Endodermal cell (in vitro differentiated cells): ENCODE measurements around the gene BTG2. TPM values are rescaled to one million over a fixed set of nuclear protein-coding genes. Genes with fewer than 3 reads are reported as not detected.
"Not testable (repeated sequence)": the region's sequence is repeated elsewhere in the genome, so short reads cannot be mapped to it uniquely, and the experiment has no call there.

Experiments
- DNase-seq: peaks from one replicate; pipeline ENCODE4 v3.0.0-alpha.2; 2017
- H3K27ac ChIP-seq: 2 replicates; pipeline ENCODE4 v1.5.1; 2013; ENCODE audit warnings: mild to moderate bottlenecking, low read depth, low read length, moderate library complexity
- H3K27me3 ChIP-seq: 2 replicates; pipeline ENCODE4 v1.6.1; 2013; ENCODE audit warnings: mild to moderate bottlenecking, low read length, moderate library complexity; ENCODE audit not compliant: insufficient read depth, control insufficient read depth, poor library complexity, severe bottlenecking
- H3K36me3 ChIP-seq: 2 replicates; pipeline ENCODE4 v1.7.0; 2013; ENCODE audit warnings: mild to moderate bottlenecking, low read length, moderate library complexity; ENCODE audit not compliant: control insufficient read depth, insufficient read depth
- H3K4me1 ChIP-seq: one replicate; pipeline ENCODE4 v1.7.0; 2013; ENCODE audit warnings: low read length; ENCODE audit not compliant: control insufficient read depth, insufficient read depth
- H3K4me3 ChIP-seq: 2 replicates; pipeline ENCODE4 v1.5.1; 2013; ENCODE audit warnings: mild to moderate bottlenecking, low read length, moderate library complexity
- H3K9ac ChIP-seq: 2 replicates; pipeline ENCODE4 v1.6.1; 2013; ENCODE audit warnings: mild to moderate bottlenecking, low read length, moderate library complexity; ENCODE audit not compliant: poor library complexity, severe bottlenecking; ENCODE audit errors: extremely low read depth
- H3K9me3 ChIP-seq: 2 replicates; pipeline ENCODE4 v1.6.1; 2013; ENCODE audit warnings: mild to moderate bottlenecking, low read length, moderate library complexity; ENCODE audit not compliant: control insufficient read depth
- H3K27ac Mint-ChIP-seq: 2 replicates; pipeline ENCODE4 v1.8.0; 2020; ENCODE audit warnings: mixed read lengths
- H3K27me3 Mint-ChIP-seq: 2 replicates; pipeline ENCODE4 v1.8.0; 2021; ENCODE audit warnings: mild to moderate bottlenecking, mixed read lengths; ENCODE audit not compliant: insufficient read depth
- H3K36me3 Mint-ChIP-seq: 2 replicates; pipeline ENCODE4 v1.8.0; 2020; ENCODE audit warnings: low read depth, mixed read lengths
- H3K4me1 Mint-ChIP-seq: 2 replicates; pipeline ENCODE4 v1.8.0; 2020; ENCODE audit warnings: mixed read lengths
- H3K4me3 Mint-ChIP-seq: 2 replicates; pipeline ENCODE4 v1.8.0; 2020; ENCODE audit warnings: mild to moderate bottlenecking, moderate library complexity, mixed read lengths
- H3K9me3 Mint-ChIP-seq: 2 replicates; pipeline ENCODE4 v1.8.0; 2020; ENCODE audit warnings: mild to moderate bottlenecking, mixed read lengths
- CTCF ChIP-seq: fragments of 200-600 bp; sonication (generic); conservative IDR thresholded peaks from 2 replicates; pipeline ENCODE4 v1.5.0; 2021; ENCODE audit warnings: antibody characterized with exemption, mild to moderate bottlenecking
- WGBS, 2 experiments: methylation state at CpG; one replicate each; pipeline versions ENCODE4 v1.1.5 to v1.1.7; 2013; ENCODE audit warnings: missing lambda C conversion rate in 2 of 2, mixed read lengths in 1 of 2; ENCODE audit not compliant: insufficient coverage in 1 of 2, insufficient read length in 1 of 2; 5-methylcytosine and 5-hydroxymethylcytosine counted together
- long read RNA-seq, 4 experiments: library from polyadenylated mRNA in 2 of 4; library from RNA in 1 of 4; library from capped mRNA in 1 of 4; stranded (forward) in 3 of 4; unstranded in 1 of 4; transcript quantifications; one replicate each; pipeline ENCODE4 v2.0.0, GENCODE V29; 2020 to 2021; ENCODE audit warnings: inconsistent platforms in 1 of 4
- polyA plus RNA-seq, 2 experiments: library from polyadenylated mRNA; stranded (reverse); fragments of 50-300 nt; gene quantifications; one replicate each; pipeline ENCODE4 v1.2.3, GENCODE V29; 2013
- total RNA-seq, 2 donors: library from RNA; stranded (reverse); fragmentation: NEBNext Ultra II Directional in 1 of 2; extraction: Animal tissue kit (Norgen Biotek cat#: 25700) in 1 of 2; gene quantifications; 2 replicates in 1 of 2; 3 replicates in 1 of 2; pipeline ENCODE4 v1.2.1, GENCODE V29; 2021

The BTG2 gene
- 10 to 100 TPM; 49.8 to 54.6 TPM for total RNA-seq
- 73.2 TPM for polyA plus RNA-seq (2013, experiment 1 of 2)
- 77.5 TPM for polyA plus RNA-seq (2013, experiment 2 of 2)
- long read RNA-seq, experiment 1, transcript BTG2-201 (2 exons, 2,712 nt) = major isoform, 11 of 30 reads
- long read RNA-seq, experiment 1, partial matches to known transcripts = 0 of 30 reads
- long read RNA-seq, experiment 1, other reads (novel, unspliced or antisense) = 19 of 30 reads
- long read RNA-seq, experiment 2, transcript BTG2-201 (2 exons, 2,712 nt) = major isoform, 103 of 113 reads
- long read RNA-seq, experiment 2, partial matches to known transcripts = 10 of 113 reads
- long read RNA-seq, experiment 2, other reads (novel, unspliced or antisense) = 0 of 113 reads
- long read RNA-seq, experiment 3, transcript BTG2-201 (2 exons, 2,712 nt) = major isoform, 110 of 116 reads
- long read RNA-seq, experiment 3, partial matches to known transcripts = 0 of 116 reads
- long read RNA-seq, experiment 3, other reads (novel, unspliced or antisense) = 6 of 116 reads
- long read RNA-seq, experiment 4, transcript BTG2-201 (2 exons, 2,712 nt) = major isoform, 7 of 19 reads
- long read RNA-seq, experiment 4, partial matches to known transcripts = 1 of 19 reads
- long read RNA-seq, experiment 4, other reads (novel, unspliced or antisense) = 11 of 19 reads

- WGBS, 2 experiments = 3 to 4% methylated on average over 23 to 79 of the region's 79 CpGs
Observed at GRCh38 chr1:203304919-203305808, at the start of gene BTG2. BTG2 (plus strand) TSS chr1:203305519; CDS start chr1:203305607, 88 bp downstream.

GRCh38 chr1:203256636-203257035, 48.7 kb upstream of the BTG2 start:
- peaks cover 66% of the 10 kb centered on the region for H3K27me3 Mint-ChIP-seq
- not testable (repeated sequence) for H3K4me1 ChIP-seq, H3K27me3 ChIP-seq, H3K9ac ChIP-seq, H3K36me3 ChIP-seq, H3K4me1 Mint-ChIP-seq, H3K4me3 ChIP-seq, DNase-seq, H3K27ac Mint-ChIP-seq, H3K27ac ChIP-seq, H3K4me3 Mint-ChIP-seq, H3K36me3 Mint-ChIP-seq
- peaks cover 23% of the 10 kb centered on the region for H3K9me3 Mint-ChIP-seq
- WGBS, 2 experiments = 85 to 93% methylated on average over 9 of the region's 9 CpGs
- peaks cover 18% of the 10 kb centered on the region for H3K9me3 ChIP-seq

More at GRCh38 chr1:203304919-203305808, at the start of gene BTG2:
- H3K27ac Mint-ChIP-seq = peak within 1 kb of the TSS; percentile 97
- peaks cover 22% of the 10 kb centered on the region for H3K36me3 Mint-ChIP-seq
- peaks cover 15% of the 10 kb centered on the region for H3K36me3 ChIP-seq
- peak within 1 kb of the TSS; percentile 86 for H3K9ac ChIP-seq
- TF ChIP-seq CTCF = no peak
- peak within 1 kb of the TSS; percentile 90 for H3K4me3 Mint-ChIP-seq
- no peaks in the 10 kb centered on the region for H3K9me3 ChIP-seq
- peaks cover 24% of the 10 kb centered on the region for H3K27me3 ChIP-seq
- peak; percentile 97 for DNase-seq
- peaks cover 64% of the 10 kb centered on the region for H3K4me1 Mint-ChIP-seq
- H3K9me3 Mint-ChIP-seq = no peaks in the 10 kb centered on the region
- H3K4me1 ChIP-seq = peaks cover 16% of the 10 kb centered on the region
- peak within 1 kb of the TSS; percentile 98 for H3K4me3 ChIP-seq
- H3K27me3 Mint-ChIP-seq = peaks cover 61% of the 10 kb centered on the region
- peak within 1 kb of the TSS; percentile 73 for H3K27ac ChIP-seq

GRCh38 chr1:203263496-203263895, 41.8 kb upstream of the BTG2 start:
- peaks cover 13% of the 10 kb centered on the region for H3K4me1 Mint-ChIP-seq

More at GRCh38 chr1:203263496-203263895, 41.8 kb upstream of the BTG2 start:
- Histone ChIP-seq H3K9ac (no peak overlapping the region), H3K9me3 (no peaks in the 10 kb centered on the region), H3K27ac (no peak overlapping the region), H3K4me3 (no peak overlapping the region), H3K27me3 (peaks cover 22% of the 10 kb centered on the region), H3K4me1 (no peaks in the 10 kb centered on the region), H3K36me3 (no peaks in the 10 kb centered on the region)
- no peaks in the 10 kb centered on the region for H3K36me3 Mint-ChIP-seq
- no peak for DNase-seq
- H3K4me3 Mint-ChIP-seq = no peak overlapping the region
- no peaks in the 10 kb centered on the region for H3K9me3 Mint-ChIP-seq
- H3K27me3 Mint-ChIP-seq = peaks cover 68% of the 10 kb centered on the region
- H3K27ac Mint-ChIP-seq = no peak overlapping the region
- no peak for TF ChIP-seq CTCF
- WGBS, 2 experiments = 90 to 96% methylated on average over 10 of the region's 10 CpGs
